Thoracic aorta (tissue), 2 donors: ENCODE data around the gene PTPRN2. TPM values are rescaled to one million over a fixed set of nuclear protein-coding genes. Genes with fewer than 3 reads are reported as not detected.

Source experiments
- ATAC-seq: fragments of 150-250 bp; one replicate; pipeline ENCODE4 v1.8.0; 2017; ENCODE audit warnings: low read depth; ENCODE audit not compliant: insufficient number of reproducible peaks, low FRiP score
- DNase-seq: peaks from one replicate; pipeline ENCODE4 v3.0.0-alpha.2; 2020; ENCODE audit warnings: low spot score
- H3K27ac ChIP-seq, 2 donors: fragments of 200-600 bp; sonication (generic); 1 replicate in 1 of 2; 2 replicates in 1 of 2; pipeline ENCODE4 v1.5.1; 2016; ENCODE audit warnings: mild to moderate bottlenecking in 2 of 2, moderate library complexity in 2 of 2
- H3K27me3 ChIP-seq: fragments of 200-600 bp; sonication (generic); replicated peaks from 2 replicates; pipeline ENCODE4 v1.6.0; 2016; ENCODE audit warnings: mild to moderate bottlenecking; ENCODE audit not compliant: insufficient read depth
- H3K36me3 ChIP-seq: fragments of 200-600 bp; sonication (generic); one replicate; pipeline ENCODE4 v1.5.1; 2016
- H3K4me1 ChIP-seq, 2 donors: fragments of 200-600 bp; sonication (generic); 1 replicate in 1 of 2; 2 replicates in 1 of 2; pipeline versions ENCODE4 v1.5.1 to v1.6.0; 2016; ENCODE audit warnings: low read depth in 2 of 2, mild to moderate bottlenecking in 1 of 2; ENCODE audit not compliant: control insufficient read depth in 1 of 2
- H3K4me3 ChIP-seq: fragments of 200-600 bp; sonication (generic); 2 replicates; pipeline ENCODE4 v1.5.1; 2016; ENCODE audit warnings: mild to moderate bottlenecking
- H3K9me3 ChIP-seq: fragments of 200-600 bp; sonication (generic); 2 replicates; pipeline ENCODE4 v1.5.1; 2016
- total RNA-seq, 2 donors: library from RNA; depleted of rRNA; stranded (reverse); fragments of >200 nt; gene quantifications; one replicate each; pipeline versions ENCODE4 v1.1.0 to v1.2.3, GENCODE V29; 2016
- TF ChIP-seq, protein P1 (sequence below): fragments of 200-600 bp; sonication (generic); IDR thresholded peaks from one replicate; pipeline ENCODE4 v1.5.1; 2019; ENCODE audit warnings: antibody characterized with exemption

The PTPRN2 gene
- total RNA-seq, 2 donors from 2014 or later, result 2.2 to 3.1 TPM

DNA sequence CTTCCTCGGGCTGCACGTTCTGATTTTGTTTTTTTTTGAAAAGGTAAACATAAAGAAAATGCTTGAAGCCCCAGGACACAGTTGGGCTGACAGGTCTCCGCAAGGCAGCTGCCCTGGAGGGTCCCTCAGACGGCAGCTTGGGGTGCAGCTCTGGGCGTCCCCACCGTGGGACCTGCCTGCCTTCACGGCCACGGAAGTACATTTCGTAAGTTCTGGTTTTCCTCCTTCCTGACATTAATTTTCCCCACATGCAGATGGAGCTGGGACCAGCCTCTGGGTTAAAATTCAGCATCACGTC, 759.8 kb downstream of the PTPRN2 start:
- no peak overlapping the region for H3K4me3 ChIP-seq
- H3K4me1 ChIP-seq, result no peaks in the 10 kb centered on the region
- DNase-seq (no peak), ATAC-seq (no peak)
- no peaks in the 10 kb centered on the region for H3K36me3 ChIP-seq
- no peaks in the 10 kb centered on the region for H3K27me3 ChIP-seq
- no peaks in the 10 kb centered on the region for H3K9me3 ChIP-seq
- H3K27ac ChIP-seq, result no peak overlapping the region
- TF ChIP-seq, protein P1, sequence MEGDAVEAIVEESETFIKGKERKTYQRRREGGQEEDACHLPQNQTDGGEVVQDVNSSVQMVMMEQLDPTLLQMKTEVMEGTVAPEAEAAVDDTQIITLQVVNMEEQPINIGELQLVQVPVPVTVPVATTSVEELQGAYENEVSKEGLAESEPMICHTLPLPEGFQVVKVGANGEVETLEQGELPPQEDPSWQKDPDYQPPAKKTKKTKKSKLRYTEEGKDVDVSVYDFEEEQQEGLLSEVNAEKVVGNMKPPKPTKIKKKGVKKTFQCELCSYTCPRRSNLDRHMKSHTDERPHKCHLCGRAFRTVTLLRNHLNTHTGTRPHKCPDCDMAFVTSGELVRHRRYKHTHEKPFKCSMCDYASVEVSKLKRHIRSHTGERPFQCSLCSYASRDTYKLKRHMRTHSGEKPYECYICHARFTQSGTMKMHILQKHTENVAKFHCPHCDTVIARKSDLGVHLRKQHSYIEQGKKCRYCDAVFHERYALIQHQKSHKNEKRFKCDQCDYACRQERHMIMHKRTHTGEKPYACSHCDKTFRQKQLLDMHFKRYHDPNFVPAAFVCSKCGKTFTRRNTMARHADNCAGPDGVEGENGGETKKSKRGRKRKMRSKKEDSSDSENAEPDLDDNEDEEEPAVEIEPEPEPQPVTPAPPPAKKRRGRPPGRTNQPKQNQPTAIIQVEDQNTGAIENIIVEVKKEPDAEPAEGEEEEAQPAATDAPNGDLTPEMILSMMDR, result no peak

DNA sequence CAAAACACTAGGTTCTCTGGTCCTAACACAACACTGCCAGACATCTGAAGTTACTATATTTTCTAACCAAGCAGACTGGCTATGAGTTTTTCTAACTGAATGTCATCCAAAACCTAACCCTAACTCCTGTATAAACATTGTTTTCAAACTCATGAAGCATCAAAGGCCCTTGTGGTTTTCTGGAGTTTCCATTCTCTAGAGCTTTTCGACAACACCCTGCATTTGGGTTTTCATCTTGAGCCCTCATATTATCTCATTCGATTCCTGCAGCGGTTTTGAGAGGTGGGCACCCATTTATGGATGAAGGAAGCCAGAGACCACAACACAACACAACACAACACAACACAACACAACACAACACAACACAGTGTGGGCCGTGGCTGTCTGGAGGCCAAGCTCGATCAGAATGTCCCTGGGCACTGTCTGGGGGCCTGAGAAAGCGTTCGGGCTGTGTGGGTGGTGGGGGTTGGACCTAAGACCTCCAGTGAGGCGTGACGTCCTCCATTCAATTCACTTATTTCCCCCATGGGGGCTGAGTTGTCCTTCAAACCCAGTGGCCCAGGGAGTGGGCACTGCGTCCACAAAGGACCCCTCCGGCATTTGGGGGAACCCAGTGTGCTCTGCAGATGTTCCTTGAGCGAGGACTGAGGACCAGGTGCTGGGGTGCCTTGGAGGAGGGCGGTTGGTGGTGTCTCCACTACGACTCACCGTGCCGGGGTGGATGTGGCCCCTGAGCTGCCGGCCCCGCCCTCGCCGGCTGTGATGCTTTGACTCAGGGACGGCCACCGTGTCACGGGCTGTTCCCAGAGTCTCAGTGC, 760.4 kb downstream of the PTPRN2 start:
- no peaks in the 10 kb centered on the region for H3K36me3 ChIP-seq
- H3K27ac ChIP-seq, result no peak overlapping the region
- H3K4me1 ChIP-seq, result no peaks in the 10 kb centered on the region
- H3K27me3 ChIP-seq, result no peaks in the 10 kb centered on the region
- H3K9me3 ChIP-seq, result no peaks in the 10 kb centered on the region
- DNase-seq, result no peak
- no peak overlapping the region for H3K4me3 ChIP-seq
- TF ChIP-seq, protein P1, result no peak
- no peak for ATAC-seq

DNA sequence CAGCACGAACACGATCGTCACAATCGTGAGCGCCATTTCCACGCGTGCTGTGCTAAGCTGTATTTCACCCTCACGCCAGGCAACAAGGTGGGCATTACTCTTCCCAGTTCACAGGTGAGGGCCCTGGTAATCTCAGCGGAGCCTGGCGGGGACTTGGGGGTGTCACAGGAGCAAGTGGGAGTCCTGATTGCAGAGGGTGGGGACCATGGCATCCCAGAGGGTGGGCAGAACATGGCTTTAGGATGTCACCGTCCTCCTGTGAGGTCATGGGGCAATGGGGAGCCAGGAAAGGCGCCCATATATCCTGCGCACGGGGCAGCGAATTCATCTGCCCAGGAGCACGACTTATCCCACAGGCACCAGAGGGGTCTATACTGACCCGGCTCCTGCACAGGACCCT, 761.1 kb downstream of the PTPRN2 start:
- ATAC-seq (no peak), DNase-seq (no peak)
- Histone ChIP-seq H3K27me3 (no peaks in the 10 kb centered on the region), H3K9me3 (no peaks in the 10 kb centered on the region), H3K4me1 (no peaks in the 10 kb centered on the region), H3K27ac (no peak overlapping the region), H3K36me3 (no peaks in the 10 kb centered on the region), H3K4me3 (no peak overlapping the region)
- TF ChIP-seq, protein P1, result no peak

DNA sequence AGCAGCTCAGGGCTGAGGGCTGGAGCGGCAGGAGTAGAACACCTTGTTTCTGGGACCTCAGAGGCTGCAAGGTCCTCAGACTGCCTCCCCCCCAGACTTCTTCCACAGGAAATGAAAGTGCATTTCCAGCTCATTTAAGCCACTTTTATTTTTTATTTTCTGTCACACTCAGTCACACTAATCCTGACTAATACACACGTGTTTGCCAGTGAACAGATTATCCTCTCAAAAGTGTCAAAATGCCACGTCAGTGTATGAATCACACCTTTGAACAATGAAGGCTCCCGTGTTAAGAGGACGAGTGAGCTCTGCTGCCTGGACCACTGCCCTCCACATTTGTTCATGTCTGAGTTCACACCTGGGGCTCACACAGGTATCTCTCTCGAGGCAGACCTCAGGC, 762.3 kb downstream of the PTPRN2 start:
- TF ChIP-seq, protein P1, result no peak
- DNase-seq (no peak), ATAC-seq (no peak)
- H3K36me3 ChIP-seq, result no peaks in the 10 kb centered on the region
- H3K27ac ChIP-seq, result no peak overlapping the region
- H3K4me1 ChIP-seq, result no peaks in the 10 kb centered on the region
- H3K27me3 ChIP-seq, result no peaks in the 10 kb centered on the region
- H3K4me3 ChIP-seq, result no peak overlapping the region
- H3K9me3 ChIP-seq, result no peaks in the 10 kb centered on the region

DNA sequence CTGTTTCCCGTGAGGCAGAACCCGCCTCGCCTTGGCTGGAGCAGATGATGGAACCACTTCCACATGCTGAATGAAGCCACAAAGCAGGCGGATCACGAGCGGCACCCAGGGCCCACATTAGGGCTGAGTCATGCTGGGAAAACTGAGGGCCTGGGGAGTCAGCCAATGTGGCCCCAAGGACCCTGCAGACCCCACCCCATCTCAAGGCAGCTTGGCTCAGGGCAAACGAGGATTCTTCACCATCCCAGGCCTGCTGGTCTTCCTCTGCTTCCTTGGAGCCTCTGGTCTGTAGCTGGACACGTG, 762.9 kb downstream of the PTPRN2 start:
- DNase-seq, result no peak
- H3K4me1 ChIP-seq, result no peaks in the 10 kb centered on the region
- H3K27me3 ChIP-seq, result no peaks in the 10 kb centered on the region
- no peaks in the 10 kb centered on the region for H3K9me3 ChIP-seq
- no peak overlapping the region for H3K4me3 ChIP-seq
- H3K27ac ChIP-seq, result no peak overlapping the region
- ATAC-seq, result no peak
- TF ChIP-seq, protein P1, result no peak
- H3K36me3 ChIP-seq, result no peaks in the 10 kb centered on the region
